ENCODE measurements around the gene SYT2.
"Not testable (repeated sequence)": the region's sequence is repeated elsewhere in the genome, so short reads cannot be mapped to it uniquely, and the experiment has no call there.

GRCh38 chr1:202638701-202639305 is 71.5 kb downstream of the SYT2 start:
- TF ChIP-seq CTCF, POLR2A (IDR thresholded peaks at IDR 0.05): not testable (repeated sequence)
